ENCODE data around the gene KRTAP10-3. TPM values are rescaled to one million over a fixed set of nuclear protein-coding genes. Genes with fewer than 3 reads are reported as not detected.

The KRTAP10-3 gene
- total and polyA plus RNA-seq, 2 experiments from 2014 or later: not detected

GRCh38 chr21:44521301-44521927 is 37.2 kb downstream of the KRTAP10-3 start:
- Histone ChIP-seq H3K27me3 (ENCODE audit: insufficient read depth) (no peaks in the 10 kb centered on the region), H3K79me2 (replicated peaks; ENCODE audit: insufficient read depth) (no peaks in the 10 kb centered on the region), H3K9me2 (ENCODE audit: insufficient read depth) (0 out of 2 replicates have a peak, but pooled peaks cover 8% of the 10 kb centered on the region), H3K4me2 (no peak overlapping the region), H3K4me1 (ENCODE audit: insufficient read depth) (no peaks in the 10 kb centered on the region), H4K20me1 (replicated peaks; ENCODE audit: insufficient read depth) (no peaks in the 10 kb centered on the region), H3K36me3 (ENCODE audit: insufficient read depth) (no peaks in the 10 kb centered on the region), H2AFZ (no peak overlapping the region), H3K4me3 (no peak overlapping the region), H3F3A (replicated peaks; ENCODE audit: low read depth) (no peaks in the 10 kb centered on the region), H3K27ac (ENCODE audit: low read depth) (no peak overlapping the region)
- no peaks in the 10 kb centered on the region; the same call in 2 of the 3 replicates for H3K4me1 Mint-ChIP-seq
- ATAC-seq (no peak), DNase-seq (ENCODE audit: low spot score) (no peak)
- no peak overlapping the region for H3K27ac Mint-ChIP-seq
- TF ChIP-seq ZNF114 (CRISPR knock-in tag; IDR thresholded peaks at IDR 0.05): no peak
- TF ChIP-seq ZNF331 (CRISPR knock-in tag; IDR thresholded peaks at IDR 0.05; ENCODE audit: low read depth): no peak
- TF ChIP-seq POLR2AphosphoS5 (IDR thresholded peaks at IDR 0.05; ENCODE audit: low read depth): no peak
- no peak for TF ChIP-seq ZNF462 (CRISPR knock-in tag; IDR thresholded peaks at IDR 0.05)
- TF ChIP-seq JUNB (IDR thresholded peaks at IDR 0.05; ENCODE audit: unreplicated experiment): no peak
- no peak for TF ChIP-seq CREB1 (CRISPR knock-in tag; IDR thresholded peaks at IDR 0.05; ENCODE audit: low read depth)
- H3K9me3 Mint-ChIP-seq: peaks cover 3% of the 10 kb centered on the region; the same call in 1 of the 3 replicates
- H3K27me3 Mint-ChIP-seq (ENCODE audit: insufficient read depth, low read depth, poor library complexity): peaks cover 6% of the 10 kb centered on the region
- peaks cover 4% of the 10 kb centered on the region; the same call in 1 of the 3 replicates for H3K36me3 Mint-ChIP-seq (ENCODE audit: low read depth)
- no peak overlapping the region for H3K4me3 Mint-ChIP-seq

Measured in GM23338 (cell line).